ENCODE results near the gene FMNL2.
A peak's percentile ranks its signal among the peaks of the same experiment; 100 is the strongest.

Gene FMNL2

GRCh38 chr2:152335016-152335725 lies at the start of gene FMNL2:
FMNL2 (plus strand) TSS chr2:152335174.
- peak; percentile 80 for DNase-seq (ENCODE audit: low read depth)
- TF ChIP-seq CTCF (IDR thresholded peaks at IDR 0.05; ENCODE audit: low read length, missing control alignments) = no peak
- peak within 1 kb of the TSS; percentile 83 for H3K4me3 ChIP-seq (replicated peaks; ENCODE audit: low read depth, low read length)

- H3K4me3 ChIP-seq (replicated peaks; ENCODE audit: low read depth, low read length) = no peak overlapping the region
- DNase-seq (ENCODE audit: low read depth) = no peak
- TF ChIP-seq CTCF (IDR thresholded peaks at IDR 0.05; ENCODE audit: low read length, missing control alignments) = no peak
Measured at GRCh38 chr2:152292991-152293390, 42.0 kb upstream of the FMNL2 start.

DNA sequence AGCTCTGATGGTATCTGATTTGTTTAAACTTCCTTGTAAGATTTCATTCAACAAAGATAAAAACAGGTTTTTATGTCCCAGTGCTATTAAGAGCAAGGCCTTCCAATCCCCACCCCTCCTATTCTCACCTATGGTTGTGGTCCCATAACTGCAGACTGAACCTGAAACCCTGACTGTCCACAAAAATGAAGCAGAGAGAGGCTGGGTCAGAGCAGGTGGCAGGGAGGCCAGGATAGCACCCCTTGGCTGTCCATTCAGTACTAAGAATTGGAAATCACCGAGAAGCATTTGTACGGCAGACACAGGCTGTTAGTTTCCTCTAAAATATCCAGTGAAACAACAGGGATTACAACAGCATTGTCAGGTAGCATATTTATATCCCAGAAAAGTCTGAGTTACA lies 37.3 kb upstream of the FMNL2 start:
- H3K4me3 ChIP-seq (replicated peaks; ENCODE audit: low read depth, low read length) = no peak overlapping the region
- no peak for TF ChIP-seq CTCF (IDR thresholded peaks at IDR 0.05; ENCODE audit: low read length, missing control alignments)
- DNase-seq (ENCODE audit: low read depth) = no peak

DNA sequence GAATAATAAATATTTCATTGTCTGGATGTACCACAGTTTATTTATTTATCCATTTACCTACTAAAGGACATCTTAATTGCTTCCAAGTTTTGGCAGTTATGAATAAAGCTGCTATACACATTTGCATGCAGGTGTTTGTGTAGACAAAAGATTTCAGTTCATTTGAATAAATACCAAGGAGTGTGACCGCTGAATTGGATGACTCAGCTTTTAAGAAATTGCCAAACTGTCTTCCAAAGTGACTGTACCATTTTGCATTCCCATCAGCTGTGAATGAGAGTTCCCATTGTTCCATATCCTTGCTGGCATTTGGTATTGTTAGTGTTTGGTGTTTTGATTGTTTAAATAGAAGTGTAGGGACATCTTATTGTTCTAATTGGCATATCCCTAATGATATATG lies 36.2 kb upstream of the FMNL2 start:
- TF ChIP-seq CTCF (IDR thresholded peaks at IDR 0.05; ENCODE audit: low read length, missing control alignments) = no peak
- peak; percentile 49 for DNase-seq (ENCODE audit: low read depth)
- H3K4me3 ChIP-seq (replicated peaks; ENCODE audit: low read depth, low read length) = no peak overlapping the region

- H3K4me3 ChIP-seq (replicated peaks; ENCODE audit: low read depth, low read length) = no peak overlapping the region
- DNase-seq (ENCODE audit: low read depth) = no peak
- TF ChIP-seq CTCF (IDR thresholded peaks at IDR 0.05; ENCODE audit: low read length, missing control alignments) = no peak
Measured at GRCh38 chr2:152301131-152301530, 33.8 kb upstream of the FMNL2 start.

GRCh38 chr2:152303951-152304350 lies 31.0 kb upstream of the FMNL2 start:
- no peak overlapping the region for H3K4me3 ChIP-seq (replicated peaks; ENCODE audit: low read depth, low read length)
- TF ChIP-seq CTCF (IDR thresholded peaks at IDR 0.05; ENCODE audit: low read length, missing control alignments) = no peak
- DNase-seq (ENCODE audit: low read depth) = no peak

DNA sequence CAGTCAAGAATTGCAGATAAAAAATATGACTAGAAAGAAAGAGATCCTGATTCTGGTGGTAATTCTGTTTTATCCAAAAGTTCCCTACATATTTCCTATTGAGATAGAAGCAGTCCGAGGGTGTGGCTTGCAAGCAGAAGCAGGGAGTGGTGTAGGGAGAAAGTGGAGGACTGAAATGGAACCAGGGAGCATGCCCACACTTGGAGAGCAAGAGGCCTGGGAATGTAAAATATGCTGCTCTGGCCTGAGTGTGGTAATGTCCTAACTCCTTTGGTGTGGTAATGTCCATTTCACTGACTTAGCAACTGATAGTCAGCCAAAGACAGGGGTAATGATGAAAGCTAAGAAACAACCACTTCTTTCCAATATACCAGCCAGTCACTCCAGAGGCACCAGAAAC lies 30.1 kb upstream of the FMNL2 start:
- no peak for TF ChIP-seq CTCF (IDR thresholded peaks at IDR 0.05; ENCODE audit: low read length, missing control alignments)
- DNase-seq (ENCODE audit: low read depth) = peak; percentile 42
- H3K4me3 ChIP-seq (replicated peaks; ENCODE audit: low read depth, low read length) = no peak overlapping the region

Data from fibroblast of pulmonary artery (primary cell).